GM12865 (cell line): ENCODE data around the gene TSC22D3.
"Not testable (repeated sequence)": the region's sequence is repeated elsewhere in the genome, so short reads cannot be mapped to it uniquely, and the experiment has no call there.

Experiments used
- DNase-seq: peaks from one replicate; pipeline ENCODE4 v3.0.0; 2010; ENCODE audit warnings: low read depth
- H3K4me3 ChIP-seq: 2 replicates; pipeline ENCODE4 v1.5.1; 2011; ENCODE audit warnings: mild to moderate bottlenecking, low read depth, low read length, control low read depth
- CTCF ChIP-seq: IDR thresholded peaks from 2 replicates; pipeline ENCODE4 v1.5.1; 2011; ENCODE audit warnings: low read length, control low read depth, low read depth, inconsistent platforms; ENCODE audit not compliant: insufficient read depth; ENCODE audit errors: missing control alignments

TSC22D3 gene

GRCh38 chrX:107669885-107670628 lies 105.5 kb downstream of the TSC22D3 start:
- H3K4me3 ChIP-seq: no peak overlapping the region
- DNase-seq: no peak
- no peak for TF ChIP-seq CTCF

GRCh38 chrX:107669261-107669660 lies 106.3 kb downstream of the TSC22D3 start:
- DNase-seq: no peak
- TF ChIP-seq CTCF: no peak

GRCh38 chrX:107668710-107669109 lies 106.9 kb downstream of the TSC22D3 start:
- not testable (repeated sequence) for H3K4me3 ChIP-seq, DNase-seq

More at GRCh38 chrX:107669261-107669660, 106.3 kb downstream of the TSC22D3 start:
- no peak overlapping the region for H3K4me3 ChIP-seq

GRCh38 chrX:107667426-107667825 lies 108.2 kb downstream of the TSC22D3 start:
- DNase-seq: no peak
- TF ChIP-seq CTCF: no peak
- H3K4me3 ChIP-seq: no peak overlapping the region

GRCh38 chrX:107666931-107667330 lies 108.7 kb downstream of the TSC22D3 start:
- no peak for TF ChIP-seq CTCF
- DNase-seq: no peak
- H3K4me3 ChIP-seq: no peak overlapping the region
